PC-3 (cell line): Measurements from ENCODE around the gene PLEKHO2.

Experiments used
- EZH2 ChIP-seq: fragments of 300-600 bp; sonication (generic); IDR thresholded peaks from one replicate; pipeline ENCODE4 v1.6.1; 2017; ENCODE audit warnings: antibody characterized with exemption, mild to moderate bottlenecking, low read length; ENCODE audit not compliant: unreplicated experiment
- TF ChIP-seq, protein P1 (sequence below): fragments of 300-600 bp; sonication (generic); conservative IDR thresholded peaks from 2 replicates; pipeline ENCODE4 v1.5.1; 2017; ENCODE audit warnings: antibody characterized with exemption, low read depth, mild to moderate bottlenecking, low read length

DNA sequence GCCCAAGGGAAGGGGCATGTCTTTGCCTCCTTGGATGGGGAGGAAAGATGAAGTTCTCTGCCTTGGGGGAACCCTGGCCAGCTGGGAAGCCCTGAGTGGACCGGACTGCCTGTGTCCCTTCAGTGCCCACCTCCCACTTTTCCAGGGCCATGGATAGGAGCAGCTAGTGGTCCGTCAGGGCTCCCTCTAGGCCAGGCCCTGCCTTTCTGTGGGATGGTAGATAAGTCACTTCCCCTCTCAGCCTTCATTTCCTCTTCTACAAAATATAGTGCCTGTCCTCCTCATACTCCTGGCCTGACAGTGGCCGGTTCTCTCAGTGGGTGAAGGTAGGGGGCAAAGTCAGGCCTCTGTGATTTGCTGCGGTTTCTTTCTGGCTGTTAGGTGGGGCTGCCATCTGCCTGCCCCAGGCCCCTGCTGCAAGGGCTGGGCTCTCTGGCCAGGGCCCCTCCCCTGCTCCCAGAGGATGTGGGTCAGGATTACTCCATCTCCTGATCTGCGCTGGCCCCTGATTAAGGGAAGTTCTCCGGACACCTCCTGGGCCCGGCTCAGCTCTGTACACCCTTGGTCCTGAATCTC, 1.4 kb downstream of the PLEKHO2 start:
- TF ChIP-seq, protein P1, sequence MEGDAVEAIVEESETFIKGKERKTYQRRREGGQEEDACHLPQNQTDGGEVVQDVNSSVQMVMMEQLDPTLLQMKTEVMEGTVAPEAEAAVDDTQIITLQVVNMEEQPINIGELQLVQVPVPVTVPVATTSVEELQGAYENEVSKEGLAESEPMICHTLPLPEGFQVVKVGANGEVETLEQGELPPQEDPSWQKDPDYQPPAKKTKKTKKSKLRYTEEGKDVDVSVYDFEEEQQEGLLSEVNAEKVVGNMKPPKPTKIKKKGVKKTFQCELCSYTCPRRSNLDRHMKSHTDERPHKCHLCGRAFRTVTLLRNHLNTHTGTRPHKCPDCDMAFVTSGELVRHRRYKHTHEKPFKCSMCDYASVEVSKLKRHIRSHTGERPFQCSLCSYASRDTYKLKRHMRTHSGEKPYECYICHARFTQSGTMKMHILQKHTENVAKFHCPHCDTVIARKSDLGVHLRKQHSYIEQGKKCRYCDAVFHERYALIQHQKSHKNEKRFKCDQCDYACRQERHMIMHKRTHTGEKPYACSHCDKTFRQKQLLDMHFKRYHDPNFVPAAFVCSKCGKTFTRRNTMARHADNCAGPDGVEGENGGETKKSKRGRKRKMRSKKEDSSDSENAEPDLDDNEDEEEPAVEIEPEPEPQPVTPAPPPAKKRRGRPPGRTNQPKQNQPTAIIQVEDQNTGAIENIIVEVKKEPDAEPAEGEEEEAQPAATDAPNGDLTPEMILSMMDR = no peak
- no peak for TF ChIP-seq EZH2
